ENCODE results near the gene USB1.

USB1 gene

GRCh38 chr16:58051821-58052603, 50.8 kb downstream of the USB1 start:
- DNase-seq: no peak

GRCh38 chr16:58053682-58054005, 52.4 kb downstream of the USB1 start:
- no peak for DNase-seq

GRCh38 chr16:58054289-58054688, 53.1 kb downstream of the USB1 start:
- DNase-seq: no peak

- no peak for DNase-seq
These were observed 55.4 kb downstream of the USB1 start for GRCh38 chr16:58056580-58056979.

GRCh38 chr16:58057121-58057520, 55.9 kb downstream of the USB1 start:
- DNase-seq: no peak

GRCh38 chr16:58057784-58058183, 56.6 kb downstream of the USB1 start:
- no peak for DNase-seq

GRCh38 chr16:58062821-58063220, 61.6 kb downstream of the USB1 start:
- DNase-seq: no peak

GRCh38 chr16:58063377-58064076, 62.3 kb downstream of the USB1 start:
- DNase-seq: no peak

- no peak for DNase-seq
These were observed 69.4 kb downstream of the USB1 start for GRCh38 chr16:58070585-58070984.

Measured in activated naive CD4-positive, alpha-beta T cell treated with Interleukin-2 at 50 U/mL for 16 hours (primary cell).